COLO829 (cell line): ENCODE data around the gene RASD1.
"Not testable (repeated sequence)": the region's sequence is repeated elsewhere in the genome, so short reads cannot be mapped to it uniquely, and the experiment has no call there.

ENCODE experiments used
- DNase-seq: peaks from one replicate; pipeline ENCODE4 v3.0.0; 2012; ENCODE audit warnings: low spot score

The RASD1 gene

GRCh38 chr17:17497065-17497844, 1.1 kb upstream of the RASD1 start:
- DNase-seq = no peak

DNA sequence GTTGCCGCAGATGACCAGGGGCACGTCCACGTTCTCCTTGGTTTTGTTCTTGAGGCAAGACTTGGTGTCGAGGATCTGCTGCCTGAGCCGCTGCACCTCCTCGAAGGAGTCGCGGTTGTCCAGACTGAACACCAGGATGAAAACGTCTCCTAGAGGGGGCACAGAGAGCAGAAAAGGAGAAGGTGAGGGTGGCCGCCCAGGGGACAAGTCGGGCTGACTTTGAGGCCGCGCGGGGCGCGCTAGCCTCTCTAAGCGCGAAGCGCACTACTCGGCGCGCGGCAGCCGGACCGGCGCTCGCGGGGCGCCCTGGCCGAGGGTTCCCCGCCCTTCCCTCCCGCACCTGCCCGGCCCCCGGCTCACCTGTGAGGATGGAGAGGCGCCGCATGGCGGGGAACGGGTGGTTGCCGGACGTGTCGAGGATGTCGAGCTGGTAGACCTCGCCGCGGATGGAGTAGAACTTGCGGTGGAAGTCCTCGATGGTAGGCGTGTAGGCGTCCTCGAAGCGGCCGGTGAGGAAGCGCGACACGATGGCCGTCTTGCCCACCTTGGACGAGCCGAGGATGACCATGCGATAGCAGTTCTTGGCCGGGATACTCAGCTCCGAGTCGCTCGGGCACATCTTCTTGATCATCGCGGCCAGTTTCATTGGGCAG, 533 bp downstream of the RASD1 start:
- DNase-seq = no peak

GRCh38 chr17:17494870-17495535, 1.2 kb downstream of the RASD1 start:
- no peak for DNase-seq

DNA sequence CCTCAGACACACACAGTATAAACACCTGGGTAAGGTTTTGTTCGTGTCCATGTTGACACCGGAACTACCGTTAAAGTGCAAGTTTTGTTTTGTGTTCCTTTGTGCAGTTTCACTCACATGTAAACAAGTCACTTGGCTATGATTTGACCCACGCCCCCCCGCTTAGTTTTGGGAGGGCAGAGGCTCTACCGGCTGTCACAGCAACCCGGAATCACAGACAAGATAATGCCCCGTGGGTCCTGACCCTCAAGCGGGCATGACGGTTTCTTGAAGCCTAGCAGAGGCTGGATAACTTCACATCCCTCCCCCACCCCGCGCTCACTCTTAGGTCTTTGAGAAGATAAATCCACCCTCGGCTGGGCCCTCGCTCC, 1.7 kb downstream of the RASD1 start:
- DNase-seq = no peak

GRCh38 chr17:17493986-17494466, 2.2 kb downstream of the RASD1 start:
- DNase-seq = no peak

DNA sequence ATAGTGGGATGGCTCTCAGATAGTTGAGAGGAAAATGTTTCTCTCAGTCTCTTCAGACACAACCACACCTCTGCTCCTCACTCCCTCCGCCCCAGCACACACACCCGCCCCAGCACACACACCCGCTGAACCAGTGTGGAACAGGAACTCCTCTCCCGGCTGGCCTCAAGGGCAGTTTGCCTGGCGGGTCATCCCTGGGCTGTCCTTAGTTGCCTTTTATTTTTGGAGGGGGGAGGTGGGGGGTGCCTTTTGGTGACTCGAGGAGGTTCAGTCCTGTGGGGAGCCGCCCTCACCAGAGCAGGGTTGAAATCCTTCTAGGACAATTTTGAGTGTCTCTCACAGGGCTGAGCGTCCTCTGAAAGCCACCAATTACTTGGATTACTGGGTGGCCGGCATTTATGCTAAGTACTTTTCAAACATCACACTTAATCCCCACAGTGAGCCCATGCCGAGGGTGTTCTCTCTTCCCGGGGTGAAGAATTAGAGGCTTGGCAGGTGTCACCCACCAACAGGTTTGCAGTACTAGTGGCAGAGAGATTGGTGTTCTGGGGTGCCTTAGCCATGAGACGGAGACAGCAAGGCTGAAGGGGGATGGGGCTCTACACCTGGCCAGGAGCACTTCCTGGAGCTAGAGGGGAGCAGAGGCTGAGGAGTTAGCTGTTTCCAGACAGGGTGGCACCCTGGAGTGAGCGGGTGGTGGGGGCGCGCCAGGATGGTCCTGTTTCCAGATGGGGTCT, 2.8 kb downstream of the RASD1 start:
- no peak for DNase-seq

GRCh38 chr17:17492571-17492970, 3.6 kb downstream of the RASD1 start:
- DNase-seq = no peak

- no peak for DNase-seq
Observed at GRCh38 chr17:17492085-17492484, 4.1 kb downstream of the RASD1 start.

GRCh38 chr17:17491546-17491988, 4.6 kb downstream of the RASD1 start:
- no peak for DNase-seq

DNA sequence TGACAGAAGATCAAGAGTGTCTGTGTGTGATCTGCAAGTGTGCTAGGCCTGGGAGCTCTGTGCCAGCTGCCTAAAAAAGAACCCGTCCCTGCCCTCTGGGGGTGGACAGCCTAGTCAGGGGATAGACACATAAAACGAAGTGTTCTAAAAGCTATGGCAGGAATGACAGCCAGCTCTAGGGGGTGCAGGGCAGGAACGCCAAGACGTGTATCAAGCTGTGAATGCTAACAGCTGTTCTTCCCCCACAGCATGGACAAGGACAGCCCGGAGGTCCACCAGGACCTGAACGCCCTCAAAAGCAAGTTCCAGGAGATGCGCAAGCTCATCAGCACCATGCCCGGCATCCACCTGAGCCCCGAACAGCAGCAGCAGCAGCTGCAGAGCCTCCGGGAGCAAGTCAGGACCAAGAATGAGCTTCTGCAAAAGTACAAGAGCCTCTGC, 5.1 kb downstream of the RASD1 start:
- no peak for DNase-seq

- DNase-seq = no peak
Observed at GRCh38 chr17:17487998-17488397, 8.2 kb downstream of the RASD1 start.

- DNase-seq = not testable (repeated sequence)
Observed at GRCh38 chr17:17486416-17486815, 9.8 kb downstream of the RASD1 start.

DNA sequence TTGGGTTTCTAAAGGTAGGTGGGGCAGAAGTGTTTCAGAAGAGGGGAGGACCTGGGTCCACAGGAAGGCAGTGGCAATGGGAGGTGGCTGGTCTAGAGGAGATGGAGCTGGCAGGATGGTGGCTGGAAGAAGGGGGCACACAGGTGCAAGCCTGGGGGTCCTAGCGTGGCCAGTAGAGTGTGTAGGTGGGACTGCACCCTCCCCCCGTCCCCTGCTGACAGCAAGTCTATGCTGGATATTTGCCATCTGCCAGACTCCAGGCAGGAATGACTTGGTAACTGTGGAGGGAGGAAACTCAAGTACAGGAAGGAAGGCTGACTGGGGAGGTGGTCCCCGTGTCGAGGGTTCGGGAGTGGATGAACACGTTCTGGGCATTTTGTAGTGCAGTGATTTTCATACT, 10.8 kb downstream of the RASD1 start:
- no peak for DNase-seq

GRCh38 chr17:17484451-17484899, 11.7 kb downstream of the RASD1 start:
- no peak for DNase-seq

- no peak for DNase-seq
Observed at GRCh38 chr17:17481860-17482259, 14.3 kb downstream of the RASD1 start.

DNA sequence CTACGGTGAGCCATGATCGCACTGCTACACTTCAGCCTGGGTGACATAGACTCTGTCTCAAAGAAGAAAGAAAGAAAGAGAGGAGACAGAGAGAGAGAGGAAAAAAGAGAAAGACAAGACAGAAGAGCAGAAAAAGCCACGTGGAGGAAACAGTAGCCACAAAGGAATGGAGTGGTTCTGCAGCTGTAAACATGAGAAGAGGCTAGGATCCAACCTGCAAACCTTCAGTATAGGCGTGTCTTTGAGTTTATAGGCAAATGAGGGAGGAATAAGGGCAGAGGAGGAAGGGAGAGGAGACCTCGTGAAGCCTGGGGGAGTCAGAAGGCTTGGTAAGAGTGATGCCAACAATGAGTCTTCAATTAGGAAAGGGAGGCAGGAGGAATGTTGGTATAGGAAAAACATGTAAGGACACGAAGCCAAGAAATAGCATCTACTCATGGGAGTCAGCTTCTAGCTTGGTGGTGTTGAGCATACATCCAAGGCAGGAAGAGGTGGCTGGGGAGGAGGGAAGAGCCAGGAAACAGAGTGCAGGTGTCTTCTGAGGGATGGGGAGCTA, 15.5 kb downstream of the RASD1 start:
- DNase-seq = no peak

GRCh38 chr17:17479209-17479608, 17.0 kb downstream of the RASD1 start:
- DNase-seq = no peak

GRCh38 chr17:17476865-17477467, 19.2 kb downstream of the RASD1 start, which contains the start of gene MED9:
TSS of gene MED9 (plus strand) at chr17:17477000. CDS start at chr17:17477042, 42 bp downstream.
- DNase-seq = peak; percentile 93

GRCh38 chr17:17474341-17474740, 21.9 kb downstream of the RASD1 start:
- DNase-seq = peak; percentile 90

DNA sequence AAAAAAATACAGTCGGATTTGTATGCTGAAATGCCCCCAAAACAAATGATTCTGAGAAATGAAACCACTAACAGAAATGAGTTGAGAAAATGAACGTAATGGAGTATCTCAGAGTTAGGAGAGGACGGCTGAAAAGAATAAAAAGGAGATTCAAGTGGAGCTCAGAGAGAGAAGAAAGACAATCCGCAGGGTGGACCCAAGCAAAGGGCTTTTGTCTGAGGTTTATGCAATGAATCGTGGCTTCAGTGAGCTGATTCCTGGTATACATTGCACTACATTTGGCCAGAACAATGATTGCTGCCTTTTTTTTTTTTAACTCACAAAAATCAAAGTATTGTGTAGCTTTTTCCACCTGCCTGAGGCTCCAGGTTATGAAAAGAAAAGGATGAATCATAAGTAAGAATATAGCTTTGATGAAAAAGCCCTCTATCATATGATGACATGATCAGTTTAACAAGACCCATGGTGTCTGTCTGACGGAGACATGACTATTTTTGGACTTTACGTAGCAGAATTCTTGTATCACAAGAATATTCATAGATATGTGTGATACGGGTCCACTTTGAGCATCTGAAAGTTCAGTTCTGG, 23.8 kb downstream of the RASD1 start:
- peak; percentile 59 for DNase-seq

DNA sequence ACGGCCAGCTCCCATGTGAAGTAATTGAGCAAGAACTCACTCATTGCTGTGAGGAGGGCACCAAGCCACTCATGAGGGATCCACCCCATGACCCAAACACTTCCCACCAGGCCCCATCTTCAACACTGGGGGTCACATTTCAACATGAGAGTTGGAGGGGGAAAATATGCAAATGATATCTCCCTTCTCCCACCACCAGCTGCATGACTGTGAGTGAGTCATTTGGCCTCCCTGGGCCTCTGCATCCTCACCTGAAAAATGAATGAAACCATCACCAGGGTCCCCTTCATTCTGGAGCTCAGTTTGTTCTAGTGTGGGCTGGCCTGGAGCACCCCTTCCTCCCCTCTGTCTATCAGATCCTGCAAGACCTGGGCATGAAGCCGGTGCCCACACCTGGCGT, 26.2 kb downstream of the RASD1 start:
- no peak for DNase-seq
